ENCODE results near the gene SEMA3B. TPM values are rescaled to one million over a fixed set of nuclear protein-coding genes. Genes with fewer than 3 reads are reported as not detected.
A peak's percentile ranks its signal among the peaks of the same experiment; 100 is the strongest.

The SEMA3B gene
- total and polyA plus RNA-seq, 2 of the 4 experiments (the other 2 are of a cell fraction), result 4.3 to 29.3 TPM

- Histone ChIP-seq H3K9ac (ENCODE audit: low read depth, low read length) (no peak overlapping the region), H3K18ac (ENCODE audit: low read depth, low read length) (no peak overlapping the region), H3K14ac (replicated peaks; ENCODE audit: low read depth, low read length) (0 out of 2 replicates have a peak overlapping the region, but pooled peaks have one; percentile 23), H2BK15ac (ENCODE audit: low read depth, low read length) (no peak overlapping the region), H3K27ac (ENCODE audit: insufficient read depth, low read length) (no peak overlapping the region), H4K8ac (ENCODE audit: low read depth in 2 of 2, low read length in 2 of 2) (no peak overlapping the region; a peak in 1 of 4 replicates), H3K4me2 (ENCODE audit: low read depth, low read length) (no peak overlapping the region), H2AK9ac (replicated peaks; ENCODE audit: low read depth, low read length, poor library complexity) (peak overlapping the region; percentile 83), H3K23ac (ENCODE audit: low read depth, low read length) (no peak overlapping the region), H3K9me1 (ENCODE audit: insufficient read depth, low read length) (peaks cover 24% of the 10 kb centered on the region), H4K91ac (ENCODE audit: insufficient read depth, low read depth, low read length) (no peak overlapping the region), H3K56ac (ENCODE audit: extremely low read depth, insufficient read depth, low read length) (no peak overlapping the region), H3K36me3 (ENCODE audit: control insufficient read depth, insufficient read depth, low read length) (peaks cover 42% of the 10 kb centered on the region), H3K4me3 (ENCODE audit: insufficient read depth, low read depth, low read length) (no peak overlapping the region), H3K79me1 (ENCODE audit: low read depth in 1 of 2, low read length in 2 of 2) (peaks cover 18 to 87% of the 10 kb centered on the region in 2 experiments), H2BK5ac (ENCODE audit: low read depth, low read length, poor library complexity, severe bottlenecking) (peak overlapping the region; percentile 53), H2AFZ (replicated peaks; ENCODE audit: low read length, poor library complexity) (peak overlapping the region; percentile 46), H3K4me1 (ENCODE audit: control insufficient read depth, insufficient read depth, low read length) (peaks cover 45% of the 10 kb centered on the region), H3K4ac (ENCODE audit: low read depth, low read length) (peak overlapping the region; percentile 45; the same call in 1 of the 2 replicates), H2BK120ac (ENCODE audit: low read depth, low read length) (no peak overlapping the region), H4K20me1 (ENCODE audit: insufficient read depth, low read length) (peaks cover 86% of the 10 kb centered on the region), H4K5ac (ENCODE audit: low read depth, low read length) (no peak overlapping the region), H3K27me3 (ENCODE audit: control insufficient read depth, insufficient read depth, low read length) (no peaks in the 10 kb centered on the region), H3K9me3 (ENCODE audit: control insufficient read depth, insufficient read depth, low read length) (no peaks in the 10 kb centered on the region), H2AK5ac (ENCODE audit: low read depth, low read length) (0 out of 2 replicates have a peak overlapping the region, but pooled peaks have one; percentile 3), H2BK20ac (ENCODE audit: low read depth, low read length) (no peak overlapping the region)
- 36% methylated on average over 5 of the region's 8 CpGs; no CpG with 5 or more reads in 1 of the 2 experiments for WGBS, 2 experiments (ENCODE audit: extremely low coverage in 2 of 2, insufficient read length in 1 of 2)
- intact Hi-C loops (cut with micrococcal nuclease) (no loop called here), in situ Hi-C loops (cut with MboI; ENCODE audit: low sequenced_read_pairs) (no loop called here), dilution Hi-C loops (cut with HindIII; ENCODE audit: low sequenced_read_pairs, unreplicated experiment) (no loop called here)
- CTCF ChIA-PET, result no interaction called here
- POLR2A ChIA-PET (ENCODE audit: unreplicated experiment), result no interaction called here
- peak; percentile 94 for DNase-seq
- TF ChIP-seq SMC3 (IDR thresholded peaks at IDR 0.05; ENCODE audit: low read depth, low read length), result no peak
- peak; percentile 67 for TF ChIP-seq FOS (IDR thresholded peaks at IDR 0.05; ENCODE audit: low read depth, low read length)
- peak; percentile 100 for TF ChIP-seq RCOR1 (IDR thresholded peaks at IDR 0.05; ENCODE audit: insufficient replicate concordance, low read length)
- TF ChIP-seq CHD1 (IDR thresholded peaks at IDR 0.05; ENCODE audit: low read depth, low read length), result no peak
- TF ChIP-seq MXI1 (IDR thresholded peaks at IDR 0.05; ENCODE audit: borderline replicate concordance, low read depth, low read length), result peak; percentile 55; the same call in 1 of the 2 replicates
- TF ChIP-seq RFX5 (IDR thresholded peaks at IDR 0.05; ENCODE audit: low read depth, low read length), result no peak
- TF ChIP-seq USF2 (IDR thresholded peaks at IDR 0.05; ENCODE audit: low read depth, low read length), result no peak
- TF ChIP-seq, protein P1, sequence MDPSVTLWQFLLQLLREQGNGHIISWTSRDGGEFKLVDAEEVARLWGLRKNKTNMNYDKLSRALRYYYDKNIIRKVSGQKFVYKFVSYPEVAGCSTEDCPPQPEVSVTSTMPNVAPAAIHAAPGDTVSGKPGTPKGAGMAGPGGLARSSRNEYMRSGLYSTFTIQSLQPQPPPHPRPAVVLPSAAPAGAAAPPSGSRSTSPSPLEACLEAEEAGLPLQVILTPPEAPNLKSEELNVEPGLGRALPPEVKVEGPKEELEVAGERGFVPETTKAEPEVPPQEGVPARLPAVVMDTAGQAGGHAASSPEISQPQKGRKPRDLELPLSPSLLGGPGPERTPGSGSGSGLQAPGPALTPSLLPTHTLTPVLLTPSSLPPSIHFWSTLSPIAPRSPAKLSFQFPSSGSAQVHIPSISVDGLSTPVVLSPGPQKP (IDR thresholded peaks at IDR 0.05; ENCODE audit: borderline replicate concordance, low read depth, low read length), result no peak
- peak; percentile 58 for TF ChIP-seq BHLHE40 (IDR thresholded peaks at IDR 0.05; ENCODE audit: low read depth, low read length)
- no peak for TF ChIP-seq MAFK (IDR thresholded peaks at IDR 0.05; ENCODE audit: low read depth, low read length)
- no peak for TF ChIP-seq POLR2A (IDR thresholded peaks at IDR 0.05; ENCODE audit: low read depth, low read length)
- no peak; the same call in 1 of the 2 replicates for TF ChIP-seq CEBPB (IDR thresholded peaks at IDR 0.05; ENCODE audit: low read depth, low read length)
- TF ChIP-seq, protein P2, sequence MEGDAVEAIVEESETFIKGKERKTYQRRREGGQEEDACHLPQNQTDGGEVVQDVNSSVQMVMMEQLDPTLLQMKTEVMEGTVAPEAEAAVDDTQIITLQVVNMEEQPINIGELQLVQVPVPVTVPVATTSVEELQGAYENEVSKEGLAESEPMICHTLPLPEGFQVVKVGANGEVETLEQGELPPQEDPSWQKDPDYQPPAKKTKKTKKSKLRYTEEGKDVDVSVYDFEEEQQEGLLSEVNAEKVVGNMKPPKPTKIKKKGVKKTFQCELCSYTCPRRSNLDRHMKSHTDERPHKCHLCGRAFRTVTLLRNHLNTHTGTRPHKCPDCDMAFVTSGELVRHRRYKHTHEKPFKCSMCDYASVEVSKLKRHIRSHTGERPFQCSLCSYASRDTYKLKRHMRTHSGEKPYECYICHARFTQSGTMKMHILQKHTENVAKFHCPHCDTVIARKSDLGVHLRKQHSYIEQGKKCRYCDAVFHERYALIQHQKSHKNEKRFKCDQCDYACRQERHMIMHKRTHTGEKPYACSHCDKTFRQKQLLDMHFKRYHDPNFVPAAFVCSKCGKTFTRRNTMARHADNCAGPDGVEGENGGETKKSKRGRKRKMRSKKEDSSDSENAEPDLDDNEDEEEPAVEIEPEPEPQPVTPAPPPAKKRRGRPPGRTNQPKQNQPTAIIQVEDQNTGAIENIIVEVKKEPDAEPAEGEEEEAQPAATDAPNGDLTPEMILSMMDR (conservative IDR thresholded peaks at IDR 0.05; ENCODE audit: low read depth, low read length), result no peak
- ATAC-seq (ENCODE audit: low read depth), result peak; percentile 46
- no TSS peak for BruUV-seq (replicated peaks)
Observed at GRCh38 chr3:50251220-50251619, 17.7 kb upstream of the SEMA3B start.
